ENCODE results near the gene MAN2C1. TPM values are rescaled to one million over a fixed set of nuclear protein-coding genes. Genes with fewer than 3 reads are reported as not detected.

Gene MAN2C1
- total RNA-seq (2022; extraction: Qiagen RNA extraction): 36.7 to 85.3 TPM (median 66.1 TPM) in 5 replicates

GRCh38 chr15:75367913-75368688 lies at the start of gene MAN2C1:
Gene MAN2C1, minus strand, starts transcription at chr15:75368607. Its CDS starts 24 bp downstream, at chr15:75368583.

GRCh38 chr15:75346796-75347221 lies 21.6 kb downstream of the MAN2C1 start, which contains the start of gene NEIL1:
Gene NEIL1, plus strand, starts transcription at chr15:75347039. Its CDS starts 1,867 bp downstream, at chr15:75348906.

DNA sequence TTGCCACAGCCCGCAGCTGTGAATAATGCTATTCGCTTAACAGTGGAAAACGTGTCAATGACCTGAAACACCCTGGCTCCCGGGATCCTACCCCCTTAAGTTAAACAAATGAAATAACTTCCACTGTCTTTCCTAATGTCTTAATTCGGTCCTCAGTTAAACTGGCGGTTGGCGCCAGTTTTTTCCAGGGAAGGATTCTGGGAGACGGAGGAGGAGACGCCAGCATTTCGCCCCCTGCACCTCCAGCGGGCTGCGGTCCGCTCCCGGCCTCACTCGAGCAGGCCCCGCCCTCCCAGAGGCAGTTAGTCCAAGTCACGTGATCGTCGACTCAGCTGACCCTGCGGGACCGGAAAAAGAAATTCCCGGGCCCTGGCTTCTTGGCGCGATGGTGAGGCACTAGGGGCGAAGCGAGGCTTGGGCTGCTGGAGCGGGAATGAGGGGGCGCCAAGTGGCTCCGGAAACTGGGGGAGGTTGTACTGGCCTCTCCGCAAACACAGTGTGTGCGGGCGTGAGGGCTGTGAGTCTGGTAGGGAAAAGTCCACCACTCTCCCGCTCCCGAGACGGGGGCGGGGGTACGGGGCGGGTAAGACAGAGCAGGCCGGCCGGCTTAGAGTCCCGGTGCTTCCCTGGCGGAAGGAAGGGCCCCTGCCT lies 32.6 kb downstream of the MAN2C1 start, which contains the start of gene COMMD4:
Gene COMMD4 (plus strand): TSS at position 359 of the 651 bp plus-strand sequence. CDS start 27 bp downstream, at position 386.

Other genes with a start within 250 kb of the MAN2C1 start
- gene C15orf39, start 166.7 kb downstream of the MAN2C1 start, total RNA-seq (2022; extraction: Qiagen RNA extraction): 24.8 to 36.1 TPM (median 34.0 TPM) in 5 replicates
- gene GOLGA6C, start 110.3 kb downstream of the MAN2C1 start, total RNA-seq (2022; extraction: Qiagen RNA extraction): not detected in 5 replicates
- gene GOLGA6D, start 85.8 kb downstream of the MAN2C1 start, total RNA-seq (2022; extraction: Qiagen RNA extraction): not detected in 5 replicates
- gene COMMD4, start 32.5 kb downstream of the MAN2C1 start, total RNA-seq (2022; extraction: Qiagen RNA extraction): 126 to 204 TPM (median 147 TPM) in 5 replicates
- 0.82 to 2.6 TPM (median 2.1 TPM) in 5 replicates for gene NEIL1, start 21.6 kb downstream of the MAN2C1 start, total RNA-seq (2022; extraction: Qiagen RNA extraction)
- gene SIN3A, start 83.1 kb upstream of the MAN2C1 start, total RNA-seq (2022; extraction: Qiagen RNA extraction): 27.1 to 39.9 TPM (median 32.3 TPM) in 5 replicates
- gene PTPN9, start 210.7 kb upstream of the MAN2C1 start, total RNA-seq (2022; extraction: Qiagen RNA extraction): 39.6 to 53.9 TPM (median 50.2 TPM) in 5 replicates

All from A549 treated with dexamethasone at 1 μM for 4 hours (cell line).